ENCODE data around the gene SELENOK.
"Not testable (repeated sequence)": the region's sequence is repeated elsewhere in the genome, so short reads cannot be mapped to it uniquely, and the experiment has no call there.

DNA sequence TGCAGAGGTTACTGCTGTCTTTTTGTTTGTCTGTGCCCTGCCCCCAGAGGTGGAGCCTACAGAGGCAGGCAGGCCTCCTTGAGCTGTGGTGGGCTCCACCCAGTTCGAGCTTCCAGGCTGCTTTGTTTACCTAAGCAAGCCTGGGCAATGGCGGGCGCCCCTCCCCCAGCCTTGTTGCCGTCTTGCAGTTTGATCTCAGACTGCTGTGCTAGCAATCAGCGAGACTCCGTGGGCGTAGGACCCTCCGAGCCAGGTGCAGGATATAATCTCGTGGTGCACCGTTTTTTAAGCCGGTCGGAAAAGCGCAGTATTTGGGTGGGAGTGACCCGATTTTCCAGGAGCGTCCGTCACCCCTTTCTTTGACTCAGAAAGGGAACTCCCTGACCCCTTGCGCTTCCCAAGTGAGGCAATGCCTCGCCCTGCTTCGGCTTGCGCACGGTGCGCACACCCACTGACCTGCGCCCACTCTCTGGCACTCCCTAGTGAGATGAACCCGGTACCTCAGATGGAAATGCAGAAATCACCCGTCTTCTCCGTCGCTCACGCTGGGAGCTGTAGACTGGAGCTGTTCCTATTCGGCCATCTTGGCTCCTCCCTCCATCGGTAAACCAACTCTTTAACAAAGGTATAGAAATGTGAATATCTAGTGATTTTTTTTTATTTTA lies 35.7 kb upstream of the SELENOK start:
- TF ChIP-seq CTCF (IDR thresholded peaks at IDR 0.05); POLR2A (IDR thresholded peaks at IDR 0.05); POLR2AphosphoS5 (IDR thresholded peaks at IDR 0.05; ENCODE audit: insufficient read depth in 1 of 2, low read depth in 1 of 2): not testable (repeated sequence)
